ENCODE results near the gene PPP4R1.

GRCh38 chr18:9570255-9570654 lies 44.1 kb downstream of the PPP4R1 start:
- TF ChIP-seq TEAD1 (CRISPR knock-in tag; IDR thresholded peaks at IDR 0.05) (no peak), E2F5 (CRISPR knock-in tag; IDR thresholded peaks at IDR 0.05) (no peak), FOXP1 (CRISPR knock-in tag; IDR thresholded peaks at IDR 0.05; ENCODE audit: borderline replicate concordance) (no peak), ZNF317 (CRISPR knock-in tag; IDR thresholded peaks at IDR 0.05; ENCODE audit: borderline replicate concordance, low read depth) (no peak)
- TF ChIP-seq, protein P1, sequence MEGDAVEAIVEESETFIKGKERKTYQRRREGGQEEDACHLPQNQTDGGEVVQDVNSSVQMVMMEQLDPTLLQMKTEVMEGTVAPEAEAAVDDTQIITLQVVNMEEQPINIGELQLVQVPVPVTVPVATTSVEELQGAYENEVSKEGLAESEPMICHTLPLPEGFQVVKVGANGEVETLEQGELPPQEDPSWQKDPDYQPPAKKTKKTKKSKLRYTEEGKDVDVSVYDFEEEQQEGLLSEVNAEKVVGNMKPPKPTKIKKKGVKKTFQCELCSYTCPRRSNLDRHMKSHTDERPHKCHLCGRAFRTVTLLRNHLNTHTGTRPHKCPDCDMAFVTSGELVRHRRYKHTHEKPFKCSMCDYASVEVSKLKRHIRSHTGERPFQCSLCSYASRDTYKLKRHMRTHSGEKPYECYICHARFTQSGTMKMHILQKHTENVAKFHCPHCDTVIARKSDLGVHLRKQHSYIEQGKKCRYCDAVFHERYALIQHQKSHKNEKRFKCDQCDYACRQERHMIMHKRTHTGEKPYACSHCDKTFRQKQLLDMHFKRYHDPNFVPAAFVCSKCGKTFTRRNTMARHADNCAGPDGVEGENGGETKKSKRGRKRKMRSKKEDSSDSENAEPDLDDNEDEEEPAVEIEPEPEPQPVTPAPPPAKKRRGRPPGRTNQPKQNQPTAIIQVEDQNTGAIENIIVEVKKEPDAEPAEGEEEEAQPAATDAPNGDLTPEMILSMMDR (IDR thresholded peaks at IDR 0.05), result no peak
